ENCODE results near the gene OR1Q1. TPM values are rescaled to one million over a fixed set of nuclear protein-coding genes. Genes with fewer than 3 reads are reported as not detected.
"Not testable (repeated sequence)": the region's sequence is repeated elsewhere in the genome, so short reads cannot be mapped to it uniquely, and the experiment has no call there.

OR1Q1 gene, protein sequence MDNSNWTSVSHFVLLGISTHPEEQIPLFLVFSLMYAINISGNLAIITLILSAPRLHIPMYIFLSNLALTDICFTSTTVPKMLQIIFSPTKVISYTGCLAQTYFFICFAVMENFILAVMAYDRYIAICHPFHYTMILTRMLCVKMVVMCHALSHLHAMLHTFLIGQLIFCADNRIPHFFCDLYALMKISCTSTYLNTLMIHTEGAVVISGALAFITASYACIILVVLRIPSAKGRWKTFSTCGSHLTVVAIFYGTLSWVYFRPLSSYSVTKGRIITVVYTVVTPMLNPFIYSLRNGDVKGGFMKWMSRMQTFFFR
- polyA plus RNA-seq (2012; ENCODE audit: insufficient read depth, insufficient read length), result not detected

GRCh38 chr9:122614362-122614761 lies at the start of gene OR1Q1:
Gene OR1Q1, plus strand, starts transcription at chr9:122614738. Its CDS starts 0 bp downstream, at chr9:122614738.
- H3K4me3 ChIP-seq (ENCODE audit: low read length), result no peak within 1 kb of the TSS
- DNase-seq (ENCODE audit: low read depth, low spot score), result no peak

DNA sequence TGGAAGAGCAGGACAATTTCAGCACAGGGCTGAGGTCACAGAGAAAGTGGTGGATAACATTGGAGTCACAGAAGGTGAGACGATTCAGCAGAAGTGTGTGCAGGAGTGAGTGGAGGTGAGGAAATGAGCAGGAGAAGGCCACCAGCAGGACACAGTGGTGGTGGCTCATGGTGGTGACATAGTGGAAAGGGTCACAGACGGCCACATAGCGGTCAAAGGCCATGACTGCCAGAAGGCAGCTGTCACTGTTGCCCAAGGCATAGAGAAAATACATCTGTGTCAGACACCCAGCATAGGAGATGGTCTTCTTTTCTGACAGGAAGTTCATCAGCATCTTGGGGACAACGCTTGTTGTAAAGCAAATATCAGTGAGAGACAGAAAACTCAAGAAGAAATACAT lies 46.6 kb upstream of the OR1Q1 start:
- no peak for DNase-seq (ENCODE audit: low read depth, low spot score)

DNA sequence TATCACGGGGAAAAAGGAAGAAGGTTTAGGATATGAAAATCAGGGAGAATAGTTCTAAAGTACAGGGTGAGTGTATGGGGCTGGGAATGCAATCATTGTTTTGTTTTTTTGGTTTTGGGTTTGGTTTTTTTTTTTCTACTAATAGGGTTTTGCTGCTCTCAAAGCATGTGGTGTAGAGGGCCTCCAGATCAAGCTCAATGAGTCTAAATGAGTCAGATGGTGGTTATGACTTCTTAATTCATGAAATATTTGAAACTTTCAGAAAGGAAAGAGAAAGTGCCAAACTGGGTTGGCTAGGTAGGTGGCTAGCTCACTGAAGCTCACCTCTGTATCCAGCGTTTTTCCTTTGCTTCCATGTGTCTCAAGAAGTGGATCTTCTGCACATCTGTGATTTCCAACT lies 42.1 kb upstream of the OR1Q1 start:
- DNase-seq (ENCODE audit: low read depth, low spot score), result no peak

More for the DNA sequence above, 46.6 kb upstream of the OR1Q1 start:
- H3K4me3 ChIP-seq (ENCODE audit: low read length), result no peak overlapping the region

GRCh38 chr9:122579874-122580273 lies 34.7 kb upstream of the OR1Q1 start:
- no peak overlapping the region for H3K4me3 ChIP-seq (ENCODE audit: low read length)
- no peak for DNase-seq (ENCODE audit: low read depth, low spot score)

More for the DNA sequence above, 42.1 kb upstream of the OR1Q1 start:
- H3K4me3 ChIP-seq (ENCODE audit: low read length), result no peak overlapping the region

DNA sequence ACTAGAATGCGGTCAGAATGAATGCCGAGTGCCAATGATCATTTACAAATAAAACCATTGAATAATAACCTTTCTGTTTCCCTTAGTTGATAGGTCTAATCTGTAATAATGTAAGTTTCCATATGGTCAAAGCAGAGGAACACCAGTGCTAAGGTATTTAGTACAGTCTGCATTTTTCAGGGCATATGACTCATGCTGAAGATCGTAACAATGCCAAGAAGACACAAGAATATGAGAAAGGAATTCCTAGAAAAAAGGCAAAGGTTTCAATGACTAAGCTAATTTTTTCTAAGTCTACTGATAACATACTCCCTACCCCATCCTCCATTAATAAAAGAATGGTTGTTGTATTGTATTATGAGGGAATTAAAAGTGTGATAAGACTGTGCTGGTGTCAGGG lies 34.2 kb upstream of the OR1Q1 start:
- DNase-seq (ENCODE audit: low read depth, low spot score), result no peak
- no peak overlapping the region for H3K4me3 ChIP-seq (ENCODE audit: low read length)

DNA sequence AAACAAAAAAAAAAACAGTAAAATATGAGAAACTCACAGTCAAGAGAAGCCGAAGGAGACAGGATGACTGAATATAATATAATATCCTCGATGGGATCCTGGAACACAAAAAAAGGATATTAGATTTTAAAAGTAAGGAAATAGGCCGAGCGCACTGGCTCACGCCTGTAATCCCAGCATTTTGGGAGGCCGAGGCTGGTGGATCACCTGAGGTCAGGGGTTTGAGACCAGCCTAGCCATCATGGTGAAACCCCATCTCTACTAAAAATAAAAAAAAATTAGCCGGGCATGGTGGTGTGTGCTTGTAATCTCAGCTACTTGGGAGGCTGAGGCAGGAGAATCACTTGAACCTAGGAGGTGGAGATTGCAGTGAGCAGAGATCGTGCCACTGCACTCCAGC lies 31.3 kb upstream of the OR1Q1 start, which contains the start of gene OR1L8:
TSS of gene OR1L8 (minus strand) at position 101 of the 400 bp plus-strand sequence. CDS start 14,907 bp downstream, outside the sequence.
- DNase-seq (ENCODE audit: low read depth, low spot score), result not testable (repeated sequence)

DNA sequence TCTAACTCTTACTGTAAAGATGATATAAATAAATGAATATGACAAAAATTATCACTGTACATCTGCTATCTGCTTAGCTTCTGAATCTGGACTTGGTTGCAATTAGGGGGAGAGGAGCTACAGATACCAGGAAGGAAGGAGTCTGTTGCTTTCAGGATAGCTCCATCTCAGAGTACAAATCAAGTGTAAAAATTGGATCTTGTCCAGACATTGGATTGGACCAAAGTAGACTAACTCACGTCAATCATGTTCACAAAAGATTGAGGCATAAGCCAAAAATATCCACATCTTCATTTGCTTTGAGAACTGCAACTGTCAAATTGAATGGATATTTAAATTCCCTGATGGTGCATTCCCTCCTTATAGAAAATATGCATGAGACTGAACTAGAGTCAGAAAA lies 8.8 kb upstream of the OR1Q1 start:
- no peak overlapping the region for H3K4me3 ChIP-seq (ENCODE audit: low read length)
- DNase-seq (ENCODE audit: low read depth, low spot score), result no peak

More for the DNA sequence above, 31.3 kb upstream of the OR1Q1 start, which contains the start of gene OR1L8:
- not testable (repeated sequence) for H3K4me3 ChIP-seq (ENCODE audit: low read length)

DNA sequence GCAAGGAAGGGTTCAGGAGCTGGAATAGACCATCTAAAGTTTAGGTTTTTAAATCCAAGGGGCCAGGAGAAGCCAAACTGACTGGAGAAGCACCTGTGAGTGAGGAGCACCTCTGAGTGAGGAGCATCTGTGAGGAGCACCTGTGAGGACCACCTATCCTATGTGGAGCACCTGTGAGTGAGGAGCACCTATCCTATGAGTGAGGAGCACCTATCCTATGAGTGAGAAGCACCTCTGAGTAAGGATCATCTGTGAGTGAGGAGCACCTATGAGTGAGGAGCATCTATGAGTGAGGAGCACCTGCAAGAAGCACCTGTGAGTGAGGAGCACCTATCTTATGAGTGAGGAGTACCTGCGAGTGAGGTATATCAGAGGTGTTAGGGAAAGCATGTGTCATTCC lies 8.0 kb upstream of the OR1Q1 start:
- H3K4me3 ChIP-seq (ENCODE audit: low read length), result no peak overlapping the region
- no peak for DNase-seq (ENCODE audit: low read depth, low spot score)

DNA sequence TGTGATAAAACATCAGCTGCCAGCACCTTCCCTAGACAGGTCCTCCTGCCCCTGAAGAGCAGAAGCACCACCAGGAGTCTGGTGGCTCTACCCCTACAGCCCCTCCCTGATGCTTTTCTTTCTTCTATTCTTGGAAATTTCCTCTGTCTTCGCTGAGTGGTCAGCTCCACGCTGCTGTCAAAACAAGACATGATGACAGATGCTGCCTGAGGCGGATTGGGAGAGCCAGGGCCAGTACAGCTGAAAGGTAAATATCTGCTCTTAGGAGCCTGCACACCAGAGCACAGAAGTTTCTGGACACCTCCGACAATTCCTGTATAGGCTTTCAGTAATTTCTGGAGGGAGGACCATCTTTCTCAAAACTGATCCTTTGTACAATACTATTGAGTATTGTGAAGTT lies 4.7 kb upstream of the OR1Q1 start:
- no peak overlapping the region for H3K4me3 ChIP-seq (ENCODE audit: low read length)
- DNase-seq (ENCODE audit: low read depth, low spot score), result no peak

GRCh38 chr9:122619996-122620395 lies 5.5 kb downstream of the OR1Q1 start:
- DNase-seq (ENCODE audit: low read depth, low spot score), result no peak
- H3K4me3 ChIP-seq (ENCODE audit: low read length), result no peak overlapping the region

GRCh38 chr9:122642226-122642625 lies 27.7 kb downstream of the OR1Q1 start:
- no peak overlapping the region for H3K4me3 ChIP-seq (ENCODE audit: low read length)

GRCh38 chr9:122656378-122656777 lies 41.8 kb downstream of the OR1Q1 start:
- no peak overlapping the region for H3K4me3 ChIP-seq (ENCODE audit: low read length)
- no peak for DNase-seq (ENCODE audit: low read depth, low spot score)

More at GRCh38 chr9:122642226-122642625, 27.7 kb downstream of the OR1Q1 start:
- DNase-seq (ENCODE audit: low read depth, low spot score), result peak; percentile 14

GRCh38 chr9:122657527-122657926 lies 43.0 kb downstream of the OR1Q1 start, which contains the start of gene OR1B1:
Gene OR1B1, minus strand, starts transcription at chr9:122657627.
- no peak within 1 kb of the TSS for H3K4me3 ChIP-seq (ENCODE audit: low read length)
- no peak for DNase-seq (ENCODE audit: low read depth, low spot score)

GRCh38 chr9:122661416-122661815 lies 46.9 kb downstream of the OR1Q1 start, which contains the start of gene OR1L1:
Gene OR1L1, plus strand, starts transcription at chr9:122661716. Its CDS starts 0 bp downstream, at chr9:122661716.
- DNase-seq (ENCODE audit: low read depth, low spot score), result no peak

More at GRCh38 chr9:122661416-122661815, 46.9 kb downstream of the OR1Q1 start, which contains the start of gene OR1L1:
- no peak within 1 kb of the TSS for H3K4me3 ChIP-seq (ENCODE audit: low read length)

All from Jurkat, Clone E6-1 (cell line).